IMR-90 (cell line): Measurements from ENCODE around the gene TMEM170B.

ENCODE experiments used
- BHLHE40 ChIP-seq: fragments of 150-350 bp; IDR thresholded peaks from 2 replicates; pipeline ENCODE4 v1.6.1; 2016; ENCODE audit warnings: mild to moderate bottlenecking, low read depth, low read length
- CEBPB ChIP-seq: IDR thresholded peaks from 2 replicates; pipeline ENCODE4 v1.6.1; 2012; ENCODE audit warnings: low read depth, low read length, improper control_type of control experiment
- CHD1 ChIP-seq: IDR thresholded peaks from 2 replicates; pipeline ENCODE4 v1.6.1; 2012; ENCODE audit warnings: low read depth, low read length, improper control_type of control experiment
- FOS ChIP-seq: fragments of 150-350 bp; IDR thresholded peaks from 2 replicates; pipeline ENCODE4 v1.6.1; 2016; ENCODE audit warnings: low read depth, low read length
- MAZ ChIP-seq: IDR thresholded peaks from 2 replicates; pipeline ENCODE4 v1.6.1; 2012; ENCODE audit warnings: low read depth, mild to moderate bottlenecking, low read length, improper control_type of control experiment, moderate library complexity, borderline replicate concordance
- MXI1 ChIP-seq: IDR thresholded peaks from 2 replicates; pipeline ENCODE4 v1.6.1; 2012; ENCODE audit warnings: low read depth, mild to moderate bottlenecking, low read length, moderate library complexity, borderline replicate concordance
- POLR2A ChIP-seq: IDR thresholded peaks from 2 replicates; pipeline ENCODE4 v1.6.1; 2012; ENCODE audit warnings: mild to moderate bottlenecking, low read depth, low read length
- RAD21 ChIP-seq: IDR thresholded peaks from 2 replicates; pipeline ENCODE4 v1.6.1; 2012; ENCODE audit warnings: low read length, improper control_type of control experiment
- RCOR1 ChIP-seq: IDR thresholded peaks from 2 replicates; pipeline ENCODE4 v1.6.1; 2012; ENCODE audit warnings: mild to moderate bottlenecking, low read length, improper control_type of control experiment; ENCODE audit not compliant: insufficient replicate concordance
- RFX5 ChIP-seq: IDR thresholded peaks from 2 replicates; pipeline ENCODE4 v1.8.0; 2012; ENCODE audit warnings: low read depth, mild to moderate bottlenecking, low read length, moderate library complexity
- SMC3 ChIP-seq: fragments of 150-350 bp; IDR thresholded peaks from 2 replicates; pipeline ENCODE4 v1.6.1; 2016; ENCODE audit warnings: low read depth, mild to moderate bottlenecking, antibody characterized with exemption, low read length, moderate library complexity
- TF ChIP-seq, protein P1 (sequence below): conservative IDR thresholded peaks from 2 replicates; pipeline ENCODE4 v1.5.1; 2012; ENCODE audit warnings: mild to moderate bottlenecking, low read depth, low read length, improper control_type of control experiment
- TF ChIP-seq, protein P2 (sequence below): fragments of 150-350 bp; IDR thresholded peaks from 2 replicates; pipeline ENCODE4 v1.6.1; 2016; ENCODE audit warnings: low read depth, mild to moderate bottlenecking, low read length, moderate library complexity, borderline replicate concordance
- TF ChIP-seq, protein P3 (sequence below): fragments of 150-350 bp; IDR thresholded peaks from 2 replicates; pipeline ENCODE4 v1.6.1; 2017; ENCODE audit warnings: mild to moderate bottlenecking, antibody characterized with exemption, low read length, low read depth

DNA sequence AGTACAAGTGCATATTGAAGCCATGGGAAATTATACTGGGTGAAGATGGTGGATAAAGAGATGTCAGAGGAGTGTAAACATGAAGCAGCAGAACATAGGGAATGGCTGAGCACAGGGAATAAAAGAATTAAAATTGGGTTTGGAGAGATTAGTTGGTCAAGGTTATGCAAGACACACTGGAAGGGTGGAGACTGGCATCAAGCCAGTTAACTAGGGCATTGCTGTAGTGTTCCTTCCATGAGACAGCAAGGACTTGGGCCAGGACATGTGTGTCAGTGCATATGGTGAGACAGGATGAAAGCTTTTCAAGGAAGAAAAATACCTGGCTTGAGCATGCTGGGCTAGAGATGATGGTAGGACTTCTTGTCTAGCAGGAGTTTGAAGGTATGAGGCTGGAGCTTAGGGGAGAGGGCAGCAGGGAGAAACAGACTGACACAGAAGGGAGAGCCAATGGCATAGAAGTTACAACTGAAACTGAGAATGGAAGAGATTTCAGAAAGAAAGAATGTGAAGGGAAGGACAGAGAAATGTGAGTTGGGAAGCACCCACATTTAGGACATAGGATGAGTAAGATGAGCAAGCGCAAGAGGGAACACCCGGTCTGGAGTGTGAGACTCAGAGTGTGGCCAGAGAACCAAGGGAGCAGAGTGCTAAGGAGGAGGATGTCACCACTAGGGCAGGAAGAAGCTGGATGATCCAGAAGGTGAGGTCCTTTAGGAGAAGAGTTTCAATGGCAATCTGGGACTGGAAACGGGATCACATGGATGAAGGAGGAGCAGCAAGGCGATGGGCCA, 14.5 kb upstream of the TMEM170B start:
- TF ChIP-seq CHD1: no peak
- TF ChIP-seq POLR2A: no peak
- TF ChIP-seq, protein P1, sequence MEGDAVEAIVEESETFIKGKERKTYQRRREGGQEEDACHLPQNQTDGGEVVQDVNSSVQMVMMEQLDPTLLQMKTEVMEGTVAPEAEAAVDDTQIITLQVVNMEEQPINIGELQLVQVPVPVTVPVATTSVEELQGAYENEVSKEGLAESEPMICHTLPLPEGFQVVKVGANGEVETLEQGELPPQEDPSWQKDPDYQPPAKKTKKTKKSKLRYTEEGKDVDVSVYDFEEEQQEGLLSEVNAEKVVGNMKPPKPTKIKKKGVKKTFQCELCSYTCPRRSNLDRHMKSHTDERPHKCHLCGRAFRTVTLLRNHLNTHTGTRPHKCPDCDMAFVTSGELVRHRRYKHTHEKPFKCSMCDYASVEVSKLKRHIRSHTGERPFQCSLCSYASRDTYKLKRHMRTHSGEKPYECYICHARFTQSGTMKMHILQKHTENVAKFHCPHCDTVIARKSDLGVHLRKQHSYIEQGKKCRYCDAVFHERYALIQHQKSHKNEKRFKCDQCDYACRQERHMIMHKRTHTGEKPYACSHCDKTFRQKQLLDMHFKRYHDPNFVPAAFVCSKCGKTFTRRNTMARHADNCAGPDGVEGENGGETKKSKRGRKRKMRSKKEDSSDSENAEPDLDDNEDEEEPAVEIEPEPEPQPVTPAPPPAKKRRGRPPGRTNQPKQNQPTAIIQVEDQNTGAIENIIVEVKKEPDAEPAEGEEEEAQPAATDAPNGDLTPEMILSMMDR: no peak
- TF ChIP-seq CEBPB: no peak
- TF ChIP-seq, protein P2, sequence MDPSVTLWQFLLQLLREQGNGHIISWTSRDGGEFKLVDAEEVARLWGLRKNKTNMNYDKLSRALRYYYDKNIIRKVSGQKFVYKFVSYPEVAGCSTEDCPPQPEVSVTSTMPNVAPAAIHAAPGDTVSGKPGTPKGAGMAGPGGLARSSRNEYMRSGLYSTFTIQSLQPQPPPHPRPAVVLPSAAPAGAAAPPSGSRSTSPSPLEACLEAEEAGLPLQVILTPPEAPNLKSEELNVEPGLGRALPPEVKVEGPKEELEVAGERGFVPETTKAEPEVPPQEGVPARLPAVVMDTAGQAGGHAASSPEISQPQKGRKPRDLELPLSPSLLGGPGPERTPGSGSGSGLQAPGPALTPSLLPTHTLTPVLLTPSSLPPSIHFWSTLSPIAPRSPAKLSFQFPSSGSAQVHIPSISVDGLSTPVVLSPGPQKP: no peak
- no peak for TF ChIP-seq SMC3
- TF ChIP-seq, protein P3, sequence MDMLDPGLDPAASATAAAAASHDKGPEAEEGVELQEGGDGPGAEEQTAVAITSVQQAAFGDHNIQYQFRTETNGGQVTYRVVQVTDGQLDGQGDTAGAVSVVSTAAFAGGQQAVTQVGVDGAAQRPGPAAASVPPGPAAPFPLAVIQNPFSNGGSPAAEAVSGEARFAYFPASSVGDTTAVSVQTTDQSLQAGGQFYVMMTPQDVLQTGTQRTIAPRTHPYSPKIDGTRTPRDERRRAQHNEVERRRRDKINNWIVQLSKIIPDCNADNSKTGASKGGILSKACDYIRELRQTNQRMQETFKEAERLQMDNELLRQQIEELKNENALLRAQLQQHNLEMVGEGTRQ: no peak
- TF ChIP-seq RCOR1: no peak
- no peak for TF ChIP-seq MXI1
- TF ChIP-seq BHLHE40: no peak
- no peak for TF ChIP-seq RAD21
- no peak for TF ChIP-seq RFX5
- TF ChIP-seq FOS: no peak
- TF ChIP-seq MAZ: no peak
